ENCODE results near the gene COL2A1.
A peak's percentile ranks its signal among the peaks of the same experiment; 100 is the strongest.

The COL2A1 gene

DNA sequence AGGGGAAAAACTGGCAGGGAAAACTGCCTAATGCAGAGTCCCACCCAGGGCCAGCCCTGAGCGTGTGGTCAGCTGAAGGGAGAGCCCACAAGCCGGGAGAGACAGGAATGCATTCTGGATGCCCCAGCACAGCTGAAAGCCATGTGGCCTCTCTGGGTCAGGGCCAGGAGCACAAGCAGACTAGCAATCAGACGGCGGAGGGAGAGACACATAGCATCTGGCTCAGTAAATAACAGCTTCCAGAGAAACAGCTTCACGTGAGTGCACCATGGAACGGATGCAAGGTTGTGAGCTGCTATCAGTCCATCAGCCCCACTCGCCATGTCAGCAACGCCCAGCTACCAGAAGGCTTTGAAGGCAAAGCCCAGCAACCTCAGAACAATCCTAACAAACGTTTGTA, 69.1 kb downstream of the COL2A1 start:
- TF ChIP-seq TCF4 (CRISPR knock-in tag; IDR thresholded peaks at IDR 0.05; ENCODE audit: borderline replicate concordance) (peak; percentile 87; the same call in 1 of the 2 replicates), ESRRG (CRISPR knock-in tag; IDR thresholded peaks at IDR 0.05) (no peak)
- ATAC-seq: peak; percentile 96

DNA sequence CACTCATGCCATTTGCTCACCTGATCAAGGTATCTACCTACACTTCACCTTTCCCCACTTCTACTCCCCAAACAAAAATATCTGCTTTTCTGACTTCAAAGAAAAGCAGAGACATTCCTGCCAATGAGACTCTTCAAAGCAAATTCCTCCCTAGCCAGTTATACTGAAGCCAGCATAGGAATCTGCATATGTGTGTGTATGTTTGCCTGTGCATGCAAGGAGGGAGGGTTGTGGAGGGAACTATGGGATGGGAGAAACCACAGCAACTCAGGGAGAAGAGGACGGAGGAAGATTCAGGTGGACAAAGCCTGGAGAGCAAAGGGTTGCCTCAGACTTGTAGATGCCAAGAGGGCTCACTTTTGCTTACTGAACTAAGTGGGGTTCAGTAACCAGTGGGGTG, 73.1 kb downstream of the COL2A1 start:
- no peak for TF ChIP-seq ZNF565 (CRISPR knock-in tag; conservative IDR thresholded peaks at IDR 0.05; ENCODE audit: low read depth)
- ATAC-seq: no peak

DNA sequence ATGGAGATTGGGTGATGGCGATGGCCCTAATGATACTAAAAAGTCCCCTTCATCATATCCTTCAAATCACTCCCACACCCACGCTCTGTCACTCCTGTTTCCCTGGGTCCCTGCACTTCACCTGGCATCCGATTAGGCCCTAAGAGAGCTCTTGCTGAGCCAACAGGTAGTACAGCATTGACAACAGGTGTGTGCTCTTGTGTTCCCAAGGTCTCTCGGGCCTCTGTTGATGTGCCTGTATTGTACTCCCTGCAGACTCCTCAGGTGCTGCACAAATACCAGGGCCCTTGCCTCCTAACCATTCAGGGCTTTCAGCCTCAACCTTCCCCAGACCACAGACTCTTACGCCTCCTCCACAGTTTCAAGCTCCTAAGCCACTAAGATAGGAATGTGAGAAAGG, 73.6 kb downstream of the COL2A1 start:
- no peak for ATAC-seq
- no peak for TF ChIP-seq CSRNP3 (CRISPR knock-in tag; IDR thresholded peaks at IDR 0.05)
- no peak for TF ChIP-seq ZC3H10 (CRISPR knock-in tag; IDR thresholded peaks at IDR 0.05)

DNA sequence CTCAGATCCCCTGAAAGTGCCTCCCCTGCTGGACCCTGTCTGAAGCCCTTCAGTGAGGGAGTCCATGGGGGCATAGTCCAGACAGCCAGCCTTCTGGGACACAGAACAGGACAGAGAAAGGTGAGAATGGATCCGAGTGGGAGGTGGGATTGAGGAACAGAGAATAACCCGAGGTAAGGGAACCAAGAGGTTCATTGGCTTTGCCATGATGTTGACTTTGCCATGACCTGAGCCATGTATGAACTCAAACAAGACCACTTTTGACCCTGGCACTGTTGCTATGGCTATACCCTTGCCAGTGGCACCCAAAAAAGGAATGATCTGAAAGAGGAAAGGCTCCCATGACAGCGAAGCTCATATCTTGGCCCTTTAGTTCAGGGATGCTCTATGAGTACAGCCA, 76.9 kb downstream of the COL2A1 start:
- ATAC-seq: no peak
- TF ChIP-seq RARB (CRISPR knock-in tag; IDR thresholded peaks at IDR 0.05) (no peak), ZFP30 (CRISPR knock-in tag; IDR thresholded peaks at IDR 0.05) (no peak), ZNF70 (CRISPR knock-in tag; IDR thresholded peaks at IDR 0.05) (no peak), TOX (CRISPR knock-in tag; IDR thresholded peaks at IDR 0.05; ENCODE audit: borderline replicate concordance) (no peak), PPARA (CRISPR knock-in tag; IDR thresholded peaks at IDR 0.05; ENCODE audit: borderline replicate concordance) (no peak), ZC3H10 (CRISPR knock-in tag; IDR thresholded peaks at IDR 0.05) (no peak), ISL1 (CRISPR knock-in tag; IDR thresholded peaks at IDR 0.05) (no peak), ZNF8 (CRISPR knock-in tag; IDR thresholded peaks at IDR 0.05) (no peak)
- TF ChIP-seq, protein P1, sequence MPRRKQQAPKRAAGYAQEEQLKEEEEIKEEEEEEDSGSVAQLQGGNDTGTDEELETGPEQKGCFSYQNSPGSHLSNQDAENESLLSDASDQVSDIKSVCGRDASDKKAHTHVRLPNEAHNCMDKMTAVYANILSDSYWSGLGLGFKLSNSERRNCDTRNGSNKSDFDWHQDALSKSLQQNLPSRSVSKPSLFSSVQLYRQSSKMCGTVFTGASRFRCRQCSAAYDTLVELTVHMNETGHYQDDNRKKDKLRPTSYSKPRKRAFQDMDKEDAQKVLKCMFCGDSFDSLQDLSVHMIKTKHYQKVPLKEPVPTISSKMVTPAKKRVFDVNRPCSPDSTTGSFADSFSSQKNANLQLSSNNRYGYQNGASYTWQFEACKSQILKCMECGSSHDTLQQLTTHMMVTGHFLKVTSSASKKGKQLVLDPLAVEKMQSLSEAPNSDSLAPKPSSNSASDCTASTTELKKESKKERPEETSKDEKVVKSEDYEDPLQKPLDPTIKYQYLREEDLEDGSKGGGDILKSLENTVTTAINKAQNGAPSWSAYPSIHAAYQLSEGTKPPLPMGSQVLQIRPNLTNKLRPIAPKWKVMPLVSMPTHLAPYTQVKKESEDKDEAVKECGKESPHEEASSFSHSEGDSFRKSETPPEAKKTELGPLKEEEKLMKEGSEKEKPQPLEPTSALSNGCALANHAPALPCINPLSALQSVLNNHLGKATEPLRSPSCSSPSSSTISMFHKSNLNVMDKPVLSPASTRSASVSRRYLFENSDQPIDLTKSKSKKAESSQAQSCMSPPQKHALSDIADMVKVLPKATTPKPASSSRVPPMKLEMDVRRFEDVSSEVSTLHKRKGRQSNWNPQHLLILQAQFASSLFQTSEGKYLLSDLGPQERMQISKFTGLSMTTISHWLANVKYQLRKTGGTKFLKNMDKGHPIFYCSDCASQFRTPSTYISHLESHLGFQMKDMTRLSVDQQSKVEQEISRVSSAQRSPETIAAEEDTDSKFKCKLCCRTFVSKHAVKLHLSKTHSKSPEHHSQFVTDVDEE (CRISPR knock-in tag; IDR thresholded peaks at IDR 0.05): no peak
